GM12892 (cell line): ENCODE results near the gene WDR20.

ENCODE experiments used
- POLR2A ChIP-seq: IDR thresholded peaks from 2 replicates; pipeline ENCODE4 v1.6.1; 2011; ENCODE audit warnings: low read depth, low read length, control low read depth
- TAF1 ChIP-seq: IDR thresholded peaks from 2 replicates; pipeline ENCODE4 v1.6.1; 2011; ENCODE audit warnings: low read depth, mild to moderate bottlenecking, control low read depth, low read length, borderline replicate concordance

DNA sequence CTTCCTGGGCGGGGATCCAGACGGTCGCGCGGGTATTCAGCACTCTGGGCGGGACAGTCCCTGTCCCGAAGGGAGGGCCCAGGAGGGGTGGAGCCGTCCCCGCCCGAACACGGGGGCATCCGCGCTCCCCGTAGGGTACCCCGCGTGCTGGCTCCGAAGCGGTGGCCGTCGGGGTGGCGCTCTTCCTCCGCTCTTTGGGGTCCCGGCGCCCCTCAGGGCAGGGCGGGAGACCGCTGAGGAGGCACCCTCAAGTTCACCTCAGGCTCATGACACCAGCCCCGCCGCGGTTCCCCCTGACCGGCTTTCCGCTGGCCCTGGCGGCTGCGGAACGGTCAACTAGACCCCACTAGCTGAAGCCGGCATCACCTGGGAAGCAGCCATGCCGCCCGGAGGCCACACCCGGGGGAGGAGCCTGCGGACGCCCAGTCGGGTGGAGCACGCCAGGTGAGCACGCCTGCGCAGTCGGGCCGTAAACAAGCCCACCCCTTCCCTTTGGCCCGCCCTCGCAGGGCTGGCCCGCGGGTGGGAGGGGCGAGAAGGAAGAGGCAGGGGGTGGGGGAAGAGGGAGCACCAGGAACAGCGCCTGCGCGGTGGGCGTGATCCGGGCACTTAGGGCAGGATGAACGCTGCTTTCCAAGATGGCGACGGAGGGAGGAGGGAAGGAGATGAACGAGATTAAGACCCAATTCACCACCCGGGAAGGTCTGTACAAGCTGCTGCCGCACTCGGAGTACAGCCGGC, at the start of gene WDR20:
- TF ChIP-seq POLR2A = peak; percentile 86
- peak; percentile 89 for TF ChIP-seq TAF1
